ENCODE results near the gene GMDS.

The GMDS gene

DNA sequence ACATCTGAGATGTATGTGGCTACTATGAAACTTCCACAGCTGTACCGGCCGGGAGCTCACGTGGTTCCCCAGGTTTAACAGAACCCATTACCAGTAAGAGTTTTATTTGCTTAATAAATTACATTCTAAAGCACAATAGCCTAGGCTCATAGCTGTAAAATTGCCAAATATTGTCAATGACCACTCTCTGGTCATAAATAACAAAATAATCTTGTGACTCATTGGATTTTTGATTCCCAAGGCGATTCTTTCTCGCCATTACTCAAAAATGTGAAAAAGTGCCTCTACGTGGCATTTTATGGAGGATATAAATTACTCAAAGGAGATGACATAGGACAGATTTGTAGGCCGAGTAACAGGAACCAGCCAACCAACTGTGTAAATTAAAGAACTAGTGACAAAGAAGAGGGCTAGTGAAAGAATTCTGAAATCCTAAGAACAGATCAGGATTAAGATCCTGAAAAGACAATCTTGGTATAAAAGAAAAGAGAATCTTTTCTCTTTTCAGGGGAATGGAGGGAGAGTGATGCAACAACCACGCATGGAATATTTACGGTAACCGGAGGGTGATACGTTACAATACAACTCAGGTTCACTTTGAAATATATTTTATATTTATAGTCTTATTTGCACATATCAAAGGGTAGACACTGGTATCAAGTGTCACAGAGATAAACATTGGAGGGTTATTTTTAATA is 436.0 kb downstream of the GMDS start:
- Histone ChIP-seq H2AK5ac (ENCODE audit: low read length, severe bottlenecking) (no peak overlapping the region), H3K23ac (ENCODE audit: low read length in 2 of 2) (no peak overlapping the region), H3K14ac (ENCODE audit: low read length in 2 of 2) (no peak overlapping the region), H2BK15ac (ENCODE audit: low read depth, poor library complexity, severe bottlenecking) (no peak overlapping the region), H3K4me1 (ENCODE audit: control insufficient read depth, insufficient read depth, low read depth, low read length) (no peaks in the 10 kb centered on the region), H3K27ac (ENCODE audit: low read length, poor library complexity, severe bottlenecking) (no peak overlapping the region), H3K36me3 (ENCODE audit: control insufficient read depth in 1 of 2, insufficient read depth in 2 of 2, low read depth in 1 of 2, low read length in 2 of 2) (no peaks in the 10 kb centered on the region), H3K9ac (ENCODE audit: low read length) (no peak overlapping the region), H4K8ac (ENCODE audit: low read length) (no peak overlapping the region), H3K4ac (ENCODE audit: low read depth in 1 of 2, low read length in 2 of 2) (no peak overlapping the region), H3K18ac (ENCODE audit: low read depth in 1 of 2, low read length in 2 of 2) (no peak overlapping the region), H3K79me1 (replicated peaks; ENCODE audit: low read length, poor library complexity, severe bottlenecking) (peaks cover 1% of the 10 kb centered on the region), H3K4me2 (ENCODE audit: low read length, poor library complexity, severe bottlenecking) (no peak overlapping the region), H3K9me3 (ENCODE audit: control insufficient read depth, low read length) (no peaks in the 10 kb centered on the region), H3K4me3 (ENCODE audit: insufficient read depth in 1 of 2, low read depth in 1 of 2, low read length in 2 of 2) (no peak overlapping the region), H2BK5ac (ENCODE audit: low read depth, low read length, poor library complexity, severe bottlenecking) (no peak overlapping the region), H2AFZ (ENCODE audit: low read depth, low read length) (no peak overlapping the region), H4K91ac (ENCODE audit: low read length) (no peak overlapping the region), H2BK120ac (ENCODE audit: low read depth, low read length) (no peak overlapping the region), H2BK12ac (ENCODE audit: low read length in 2 of 2) (no peak overlapping the region), H3K27me3 (ENCODE audit: control insufficient read depth in 1 of 2, insufficient read depth in 1 of 2, low read length in 2 of 2) (no peaks in the 10 kb centered on the region)
- WGBS = 91% methylated on average over 7 of the region's 11 CpGs
- DNase-seq = no peak

DNA sequence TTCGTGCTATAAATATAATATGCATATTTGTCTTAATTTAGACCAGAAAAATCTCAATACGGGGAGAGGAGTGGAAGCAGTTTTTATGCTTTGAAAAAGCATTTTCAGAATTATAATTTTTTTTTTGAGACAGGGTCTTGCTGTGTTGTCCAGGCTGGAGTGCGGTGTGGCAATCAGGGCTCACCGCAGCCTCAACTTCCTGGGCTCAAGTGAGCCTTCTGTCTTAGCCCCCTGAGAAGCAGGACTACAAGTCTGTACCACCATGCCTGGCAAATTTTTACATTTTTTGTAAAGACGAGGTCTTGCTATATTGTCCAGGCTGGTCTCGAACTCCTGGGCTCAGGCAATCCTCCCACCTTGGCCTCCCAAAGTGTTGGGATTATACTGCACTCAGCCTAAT is 438.5 kb downstream of the GMDS start:
- 96% methylated on average over 3 of the region's 6 CpGs for WGBS

DNA sequence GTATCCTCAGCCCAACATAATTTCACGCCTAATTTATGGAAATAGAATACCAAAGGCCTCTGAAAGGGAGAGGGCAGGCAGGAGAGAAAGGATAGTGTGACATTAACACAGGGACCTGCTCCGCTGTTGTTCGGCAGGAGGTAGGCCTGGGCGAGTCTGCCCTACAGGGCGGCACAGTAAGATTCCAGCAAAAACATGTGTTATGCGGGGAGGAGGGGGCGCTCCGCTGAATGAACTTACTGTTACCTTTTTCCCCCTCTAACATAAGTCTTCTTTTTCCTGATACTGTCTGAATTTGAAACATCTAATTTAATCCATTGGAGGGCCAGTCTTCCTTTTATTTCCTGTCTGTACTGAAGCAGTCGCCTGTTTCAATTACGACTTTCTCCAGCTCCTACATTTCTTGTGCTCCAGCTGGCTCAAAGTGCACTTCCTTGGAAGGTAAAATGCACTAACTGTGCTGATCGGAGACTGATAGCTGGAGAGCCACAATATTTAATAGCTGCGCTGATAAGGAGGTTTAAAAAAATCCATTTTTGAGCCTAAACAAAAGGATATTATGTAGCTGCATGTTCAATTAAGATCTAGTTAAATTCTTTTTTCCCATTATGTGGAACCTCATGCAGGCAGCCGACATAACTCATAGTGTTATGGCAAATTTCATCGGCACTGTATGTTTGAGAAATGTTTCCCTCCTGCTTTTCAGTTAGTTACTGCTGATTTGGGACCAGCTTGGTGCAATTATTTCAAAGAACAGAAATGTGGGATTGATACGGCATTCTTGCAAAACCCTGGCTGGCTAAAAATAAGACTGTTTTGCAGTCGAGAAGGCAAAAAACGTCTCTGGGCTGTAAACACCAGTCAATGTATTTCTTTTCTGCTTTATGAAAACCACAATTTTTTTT is 442.7 kb downstream of the GMDS start:
- Histone ChIP-seq H2BK5ac (ENCODE audit: low read depth, low read length, poor library complexity, severe bottlenecking) (no peak overlapping the region), H2BK12ac (ENCODE audit: low read length in 2 of 2) (no peak overlapping the region), H3K9me3 (ENCODE audit: control insufficient read depth, low read length) (no peaks in the 10 kb centered on the region), H4K91ac (ENCODE audit: low read length) (no peak overlapping the region), H3K14ac (ENCODE audit: low read length in 2 of 2) (no peak overlapping the region), H3K4me3 (ENCODE audit: insufficient read depth in 1 of 2, low read depth in 1 of 2, low read length in 2 of 2) (no peak overlapping the region), H3K23ac (ENCODE audit: low read length in 2 of 2) (no peak overlapping the region), H3K27ac (ENCODE audit: low read length, poor library complexity, severe bottlenecking) (no peak overlapping the region), H3K36me3 (ENCODE audit: control insufficient read depth in 1 of 2, insufficient read depth in 2 of 2, low read depth in 1 of 2, low read length in 2 of 2) (no peaks in the 10 kb centered on the region), H3K4me1 (ENCODE audit: control insufficient read depth, insufficient read depth, low read depth, low read length) (no peaks in the 10 kb centered on the region), H2AK5ac (ENCODE audit: low read length, severe bottlenecking) (no peak overlapping the region), H2BK15ac (ENCODE audit: low read depth, poor library complexity, severe bottlenecking) (no peak overlapping the region), H3K9ac (ENCODE audit: low read length) (peak overlapping the region; percentile 25), H3K27me3 (ENCODE audit: control insufficient read depth in 1 of 2, insufficient read depth in 1 of 2, low read length in 2 of 2) (no peaks in the 10 kb centered on the region), H2AFZ (ENCODE audit: low read depth, low read length) (no peak overlapping the region), H2BK120ac (ENCODE audit: low read depth, low read length) (no peak overlapping the region), H3K4me2 (ENCODE audit: low read length, poor library complexity, severe bottlenecking) (no peak overlapping the region), H3K4ac (ENCODE audit: low read depth in 1 of 2, low read length in 2 of 2) (no peak overlapping the region), H3K79me1 (replicated peaks; ENCODE audit: low read length, poor library complexity, severe bottlenecking) (peaks cover 3% of the 10 kb centered on the region), H4K8ac (ENCODE audit: low read length) (no peak overlapping the region), H3K18ac (ENCODE audit: low read depth in 1 of 2, low read length in 2 of 2) (no peak overlapping the region)
- WGBS = 82% methylated on average over 17 of the region's 17 CpGs
- DNase-seq = no peak

More for the DNA sequence above, 438.5 kb downstream of the GMDS start:
- H4K8ac ChIP-seq (ENCODE audit: low read length) = no peak overlapping the region
- H3K23ac ChIP-seq (ENCODE audit: low read length in 2 of 2) = no peak overlapping the region
- H3K4me1 ChIP-seq (ENCODE audit: control insufficient read depth, insufficient read depth, low read depth, low read length) = no peaks in the 10 kb centered on the region
- H2BK15ac ChIP-seq (ENCODE audit: low read depth, poor library complexity, severe bottlenecking) = no peak overlapping the region
- H3K4me3 ChIP-seq (ENCODE audit: insufficient read depth in 1 of 2, low read depth in 1 of 2, low read length in 2 of 2) = no peak overlapping the region
- H3K14ac ChIP-seq (ENCODE audit: low read length in 2 of 2) = no peak overlapping the region
- no peaks in the 10 kb centered on the region for H3K36me3 ChIP-seq (ENCODE audit: control insufficient read depth in 1 of 2, insufficient read depth in 2 of 2, low read depth in 1 of 2, low read length in 2 of 2)
- H2BK5ac ChIP-seq (ENCODE audit: low read depth, low read length, poor library complexity, severe bottlenecking) = no peak overlapping the region
- H3K79me1 ChIP-seq (replicated peaks; ENCODE audit: low read length, poor library complexity, severe bottlenecking) = peaks cover 3% of the 10 kb centered on the region
- H3K9me3 ChIP-seq (ENCODE audit: control insufficient read depth, low read length) = no peaks in the 10 kb centered on the region
- H3K4ac ChIP-seq (ENCODE audit: low read depth in 1 of 2, low read length in 2 of 2) = no peak overlapping the region
- H3K27ac ChIP-seq (ENCODE audit: low read length, poor library complexity, severe bottlenecking) = no peak overlapping the region
- no peak overlapping the region for H2AK5ac ChIP-seq (ENCODE audit: low read length, severe bottlenecking)
- H2BK12ac ChIP-seq (ENCODE audit: low read length in 2 of 2) = no peak overlapping the region
- no peak overlapping the region for H4K91ac ChIP-seq (ENCODE audit: low read length)
- no peak for DNase-seq
- H2AFZ ChIP-seq (ENCODE audit: low read depth, low read length) = no peak overlapping the region
- H3K9ac ChIP-seq (ENCODE audit: low read length) = no peak overlapping the region
- H2BK120ac ChIP-seq (ENCODE audit: low read depth, low read length) = no peak overlapping the region
- no peaks in the 10 kb centered on the region for H3K27me3 ChIP-seq (ENCODE audit: control insufficient read depth in 1 of 2, insufficient read depth in 1 of 2, low read length in 2 of 2)
- H3K4me2 ChIP-seq (ENCODE audit: low read length, poor library complexity, severe bottlenecking) = no peak overlapping the region
- no peak overlapping the region for H3K18ac ChIP-seq (ENCODE audit: low read depth in 1 of 2, low read length in 2 of 2)

GRCh38 chr6:1801401-1801800 is 444.0 kb downstream of the GMDS start:
- no peak overlapping the region for H2BK5ac ChIP-seq (ENCODE audit: low read depth, low read length, poor library complexity, severe bottlenecking)
- no peak overlapping the region for H3K4me3 ChIP-seq (ENCODE audit: insufficient read depth in 1 of 2, low read depth in 1 of 2, low read length in 2 of 2)
- no peak overlapping the region for H3K4me2 ChIP-seq (ENCODE audit: low read length, poor library complexity, severe bottlenecking)
- no peak overlapping the region for H3K27ac ChIP-seq (ENCODE audit: low read length, poor library complexity, severe bottlenecking)
- H3K36me3 ChIP-seq (ENCODE audit: control insufficient read depth in 1 of 2, insufficient read depth in 2 of 2, low read depth in 1 of 2, low read length in 2 of 2) = no peaks in the 10 kb centered on the region
- no peak overlapping the region for H2BK120ac ChIP-seq (ENCODE audit: low read depth, low read length)
- peaks cover 2% of the 10 kb centered on the region for H3K79me1 ChIP-seq (replicated peaks; ENCODE audit: low read length, poor library complexity, severe bottlenecking)
- no peaks in the 10 kb centered on the region for H3K9me3 ChIP-seq (ENCODE audit: control insufficient read depth, low read length)
- no peak overlapping the region for H3K18ac ChIP-seq (ENCODE audit: low read depth in 1 of 2, low read length in 2 of 2)
- H4K91ac ChIP-seq (ENCODE audit: low read length) = no peak overlapping the region
- H3K9ac ChIP-seq (ENCODE audit: low read length) = no peak overlapping the region
- 86% methylated on average over 7 of the region's 7 CpGs for WGBS
- no peaks in the 10 kb centered on the region for H3K27me3 ChIP-seq (ENCODE audit: control insufficient read depth in 1 of 2, insufficient read depth in 1 of 2, low read length in 2 of 2)
- H3K4me1 ChIP-seq (ENCODE audit: control insufficient read depth, insufficient read depth, low read depth, low read length) = peaks cover 3% of the 10 kb centered on the region
- H3K23ac ChIP-seq (ENCODE audit: low read length in 2 of 2) = peak overlapping the region in 1 of 2 experiments; percentile 37
- H2BK15ac ChIP-seq (ENCODE audit: low read depth, poor library complexity, severe bottlenecking) = no peak overlapping the region
- no peak for DNase-seq
- no peak overlapping the region for H4K8ac ChIP-seq (ENCODE audit: low read length)
- no peak overlapping the region for H3K14ac ChIP-seq (ENCODE audit: low read length in 2 of 2)
- no peak overlapping the region for H2AFZ ChIP-seq (ENCODE audit: low read depth, low read length)
- no peak overlapping the region for H3K4ac ChIP-seq (ENCODE audit: low read depth in 1 of 2, low read length in 2 of 2)
- no peak overlapping the region for H2BK12ac ChIP-seq (ENCODE audit: low read length in 2 of 2)
- H2AK5ac ChIP-seq (ENCODE audit: low read length, severe bottlenecking) = no peak overlapping the region

Data from mesenchymal stem cell (in vitro differentiated cells and primary cell).